B cell (primary cell): ENCODE measurements around the gene DCAF15. TPM values are rescaled to one million over a fixed set of nuclear protein-coding genes. Genes with fewer than 3 reads are reported as not detected.
A peak's percentile ranks its signal among the peaks of the same experiment; 100 is the strongest.

Experiments
- ATAC-seq: fragments of 200-7000 bp; cut with Tn5 transposase; one replicate; pipeline ENCODE4 v1.10.0; 2021; ENCODE audit warnings: low read depth, mild to moderate bottlenecking, moderate number of reproducible peaks, moderate library complexity
- CTCF ChIA-PET: fragments of 350-600 bp; sonication (Branson Sonifier 250); formaldehyde crosslinking; loops from one replicate; lab custom pipeline; 2021; ENCODE audit warnings: antibody characterized with exemption, inconsistent platforms; lab: Charles Lee
- POLR2A ChIA-PET: fragments of 350-600 bp; sonication (Branson Sonifier 250); formaldehyde crosslinking; loops from one replicate; lab custom pipeline; 2021; ENCODE audit warnings: antibody characterized with exemption; lab: Charles Lee
- DNase-seq: peaks from one replicate; pipeline ENCODE4 v3.0.0; 2013
- H2AFZ ChIP-seq: 2 replicates; pipeline ENCODE4 v1.6.1; 2012; ENCODE audit warnings: mild to moderate bottlenecking, low read depth, low read length; ENCODE audit not compliant: insufficient read depth, poor library complexity, severe bottlenecking
- H3K27ac ChIP-seq, 2 donors: 1 replicate in 1 of 2; 2 replicates in 1 of 2; pipeline ENCODE4 v1.5.1; 2012 to 2013; ENCODE audit warnings: low read length in 2 of 2, mild to moderate bottlenecking in 2 of 2, moderate library complexity in 1 of 2
- H3K27me3 ChIP-seq, 4 experiments: fragments of 200-600 bp in 1 of 4; sonication (generic) in 1 of 4; replicated peaks in 1 of 4; 1 replicate in 2 of 4; 2 replicates in 2 of 4; pipeline versions ENCODE4 v1.6.1 to v1.7.0; 2013 to 2016; ENCODE audit warnings: low read length in 3 of 4, mild to moderate bottlenecking in 2 of 4, mixed read lengths in 1 of 4, moderate library complexity in 1 of 4; ENCODE audit not compliant: insufficient read depth in 4 of 4, control insufficient read depth in 3 of 4; ENCODE audit errors: control extremely low read depth in 1 of 4
- H3K36me3 ChIP-seq, 2 experiments: replicated peaks in 1 of 2; 1 replicate in 1 of 2; 2 replicates in 1 of 2; pipeline versions ENCODE4 v1.6.1 to v1.7.1; 2013; ENCODE audit warnings: low read length in 1 of 2; ENCODE audit not compliant: insufficient read depth in 2 of 2, control insufficient read depth in 1 of 2; ENCODE audit errors: control extremely low read depth in 1 of 2, extremely low read depth in 1 of 2
- H3K4me1 ChIP-seq, 2 donors: fragments of 200-600 bp in 1 of 2; sonication (generic) in 1 of 2; 1 replicate in 1 of 2; 2 replicates in 1 of 2; pipeline versions ENCODE4 v1.5.1 to v1.6.1; 2013 to 2017; ENCODE audit warnings: low read length in 2 of 2; ENCODE audit not compliant: control insufficient read depth in 2 of 2, insufficient read depth in 2 of 2
- H3K4me2 ChIP-seq: replicated peaks from 2 replicates; pipeline ENCODE3; 2012; ENCODE audit warnings: mild to moderate bottlenecking, low read depth, low read length; ENCODE audit not compliant: poor library complexity, severe bottlenecking
- H3K4me3 ChIP-seq, 5 experiments: fragments of 200-600 bp in 1 of 5; sonication (generic) in 1 of 5; 1 replicate in 3 of 5; 2 replicates in 2 of 5; pipeline versions ENCODE4 v1.5.1 to v1.7.0; 2011 to 2016; ENCODE audit warnings: low read length in 4 of 5, mild to moderate bottlenecking in 4 of 5, low read depth in 2 of 5, control low read depth in 1 of 5, moderate library complexity in 1 of 5; ENCODE audit not compliant: insufficient read depth in 1 of 5; ENCODE audit errors: control extremely low read depth in 1 of 5, extremely low read depth in 1 of 5
- H3K79me2 ChIP-seq: fragments of 200-600 bp; sonication (generic); one replicate; pipeline ENCODE4 v1.6.0; 2016; ENCODE audit warnings: low read length; ENCODE audit not compliant: control insufficient read depth, insufficient read depth
- H3K9ac ChIP-seq: fragments of 200-600 bp; sonication (generic); 2 replicates; pipeline ENCODE4 v1.6.1; 2017; ENCODE audit warnings: mild to moderate bottlenecking, low read length, moderate library complexity
- H3K9me3 ChIP-seq, 3 donors: one replicate each; pipeline versions ENCODE4 v1.6.1 to v1.7.1; 2013; ENCODE audit warnings: low read length in 2 of 3; ENCODE audit not compliant: control insufficient read depth in 2 of 3, insufficient read depth in 1 of 3; ENCODE audit errors: control extremely low read depth in 1 of 3
- H4K20me1 ChIP-seq: 2 replicates; pipeline ENCODE4 v1.6.0; 2012; ENCODE audit warnings: mild to moderate bottlenecking, low read length; ENCODE audit not compliant: insufficient read depth, control insufficient read depth, poor library complexity, severe bottlenecking
- H3K27ac Mint-ChIP-seq: one replicate; pipeline ENCODE4 v1.8.0; 2021; ENCODE audit warnings: mixed read lengths
- H3K27me3 Mint-ChIP-seq: one replicate; pipeline ENCODE4 v1.8.0; 2021; ENCODE audit warnings: mixed read lengths
- H3K4me1 Mint-ChIP-seq: one replicate; pipeline ENCODE4 v1.8.0; 2021; ENCODE audit warnings: mixed read lengths
- H3K4me3 Mint-ChIP-seq: one replicate; pipeline ENCODE4 v1.8.0; 2021; ENCODE audit warnings: mixed read lengths
- H3K9me3 Mint-ChIP-seq: one replicate; pipeline ENCODE4 v1.8.0; 2022; ENCODE audit warnings: mixed read lengths; ENCODE audit not compliant: insufficient read depth
- CTCF ChIP-seq: fragments of 200-600 bp; IDR thresholded peaks from one replicate; pipeline ENCODE4 v1.8.0; 2022; ENCODE audit warnings: antibody characterized with exemption, mild to moderate bottlenecking
- EZH2 ChIP-seq: IDR thresholded peaks from 2 replicates; pipeline ENCODE4 v1.6.1; 2012; ENCODE audit warnings: borderline replicate concordance, low read depth, mild to moderate bottlenecking, moderate library complexity, low read length; ENCODE audit not compliant: insufficient read depth, poor library complexity, severe bottlenecking
- WGBS: methylation state at CpG from one replicate; pipeline ENCODE4 v1.1.5; 2013; ENCODE audit warnings: missing lambda C conversion rate; ENCODE audit not compliant: insufficient coverage; 5-methylcytosine and 5-hydroxymethylcytosine counted together
- intact Hi-C: fragments of 100-400 bp; cut with micrococcal nuclease; formaldehyde crosslinking; loops from one replicate; pipeline ENCODE4 v1.10.0; 2022
- polyA plus RNA-seq: library from polyadenylated mRNA; depleted of rRNA; stranded (reverse); fragments of >200 nt; gene quantifications from 2 replicates; pipeline ENCODE4 v1.2.3, GENCODE V29; 2012
- total RNA-seq, 2 donors: library from RNA; stranded (reverse); fragments of 120-200 nt in 1 of 2; gene quantifications; 1 replicate in 1 of 2; 2 replicates in 1 of 2; pipeline versions ENCODE4 v1.2.3 to v1.2.4, GENCODE V29; 2013 to 2022

DCAF15 gene
- total and polyA plus RNA-seq, 2 donors (not counting 1 experiment from before 2014, with no cell fraction given) = 116 to 157 TPM

GRCh38 chr19:13957051-13957450 is 4.7 kb downstream of the DCAF15 start:
- Histone ChIP-seq H3K9ac (no peak overlapping the region), H3K4me1 (peaks cover 11 to 13% of the 10 kb centered on the region in 2 donors), H3K27me3 (no peaks in the 10 kb centered on the region), H2AFZ (no peak overlapping the region), H3K9me3 (no peaks in the 10 kb centered on the region), H3K79me2 (peaks cover 26% of the 10 kb centered on the region), H4K20me1 (peaks cover 51% of the 10 kb centered on the region), H3K4me2 (no peak overlapping the region), H3K36me3 (peaks cover 0 to 63% of the 10 kb centered on the region in 2 experiments), H3K27ac (no peak overlapping the region), H3K4me3 (no peak overlapping the region)
- POLR2A ChIA-PET = no interaction called here
- H3K27me3 Mint-ChIP-seq = no peaks in the 10 kb centered on the region
- no peak overlapping the region for H3K4me3 Mint-ChIP-seq
- no peak for ATAC-seq
- peaks cover 17% of the 10 kb centered on the region for H3K4me1 Mint-ChIP-seq
- H3K27ac Mint-ChIP-seq = no peak overlapping the region
- intact Hi-C loops = no loop called here
- peak; percentile 6 for DNase-seq
- 97% methylated on average over 6 of the region's 8 CpGs for WGBS
- TF ChIP-seq CTCF = no peak
- TF ChIP-seq EZH2 = no peak
- no peaks in the 10 kb centered on the region for H3K9me3 Mint-ChIP-seq
- CTCF ChIA-PET = interaction anchor here (1.9 kb wide), 1 partner anchor 74 kb away, joined by 5 read pairs; the partner anchor contains the start of gene IL27RA

GRCh38 chr19:13958043-13958442 is 5.7 kb downstream of the DCAF15 start:
- Mint-ChIP-seq H3K27me3 (no peaks in the 10 kb centered on the region), H3K4me3 (no peak overlapping the region), H3K27ac (no peak overlapping the region), H3K4me1 (peaks cover 11% of the 10 kb centered on the region), H3K9me3 (no peaks in the 10 kb centered on the region)
- intact Hi-C loops = no loop called here
- Histone ChIP-seq H3K4me3 (no peak overlapping the region), H3K79me2 (peaks cover 18% of the 10 kb centered on the region), H4K20me1 (peaks cover 49% of the 10 kb centered on the region), H2AFZ (no peak overlapping the region), H3K27me3 (no peaks in the 10 kb centered on the region), H3K4me1 (peaks cover 10% of the 10 kb centered on the region in 2 donors), H3K9me3 (no peaks in the 10 kb centered on the region), H3K9ac (no peak overlapping the region), H3K36me3 (peaks cover 0 to 63% of the 10 kb centered on the region in 2 experiments), H3K4me2 (no peak overlapping the region), H3K27ac (no peak overlapping the region)
- TF ChIP-seq CTCF (no peak), EZH2 (no peak)
- DNase-seq (no peak), ATAC-seq (no peak)
- whole genome bisulfite sequencing = 94% methylated on average over 12 of the region's 12 CpGs
- POLR2A ChIA-PET = no interaction called here
- CTCF ChIA-PET = interaction anchor here (0.5 to 1.9 kb wide), 2 partner anchors 73 to 333 kb away, joined by 3 to 5 read pairs; partner anchors contain the start of gene IL27RA
